ENCODE data around the gene STK11. TPM values are rescaled to one million over a fixed set of nuclear protein-coding genes. Genes with fewer than 3 reads are reported as not detected.
A peak's percentile ranks its signal among the peaks of the same experiment; 100 is the strongest.

STK11 gene
- total RNA-seq, 1 donor from 2014 or later: 27.4 TPM

GRCh38 chr19:1161716-1162115 lies 43.9 kb upstream of the STK11 start:
- no peak for DNase-seq (ENCODE audit: low spot score)
- no peaks in the 10 kb centered on the region for H3K9me3 Mint-ChIP-seq
- no peak overlapping the region for H3K9ac ChIP-seq
- no peaks in the 10 kb centered on the region for H3F3A ChIP-seq (ENCODE audit: low read depth)
- peaks cover 4% of the 10 kb centered on the region for H3K27me3 Mint-ChIP-seq (ENCODE audit: insufficient read depth, low read depth)
- no peak overlapping the region for H3K27ac Mint-ChIP-seq
- no peak for TF ChIP-seq EZH2phosphoT487 (IDR thresholded peaks at IDR 0.05)
- no peak for TF ChIP-seq EZH2 (IDR thresholded peaks at IDR 0.05)
- no peak for TF ChIP-seq CTCF (IDR thresholded peaks at IDR 0.05)
- no peaks in the 10 kb centered on the region for H3K9me3 ChIP-seq (ENCODE audit: low read depth)
- H3K27ac ChIP-seq: no peak overlapping the region
- no peaks in the 10 kb centered on the region for H3K36me3 ChIP-seq
- H3K4me3 ChIP-seq: no peak overlapping the region
- H3K4me1 ChIP-seq: peaks cover 5% of the 10 kb centered on the region
- H3K36me3 Mint-ChIP-seq: peaks cover 1% of the 10 kb centered on the region
- H3K79me2 ChIP-seq (ENCODE audit: low read depth): no peaks in the 10 kb centered on the region
- H3K4me2 ChIP-seq: no peak overlapping the region
- no peak overlapping the region for H3K4me3 Mint-ChIP-seq
- H3K4me1 Mint-ChIP-seq: peaks cover 3% of the 10 kb centered on the region
- no peaks in the 10 kb centered on the region for H3K27me3 ChIP-seq
- H2AFZ ChIP-seq (replicated peaks): no peak overlapping the region
- H4K20me1 ChIP-seq (ENCODE audit: low read depth): peaks cover 4% of the 10 kb centered on the region

- no peaks in the 10 kb centered on the region for H3K36me3 ChIP-seq
These were observed 42.9 kb upstream of the STK11 start for GRCh38 chr19:1162404-1163282.

GRCh38 chr19:1163283-1163933 lies 42.2 kb upstream of the STK11 start:
- Histone ChIP-seq H3K9me3 (ENCODE audit: low read depth) (no peaks in the 10 kb centered on the region), H3K4me2 (no peak overlapping the region), H4K20me1 (ENCODE audit: low read depth) (peaks cover 20% of the 10 kb centered on the region), H3K4me3 (no peak overlapping the region), H3K27me3 (no peaks in the 10 kb centered on the region), H3F3A (ENCODE audit: low read depth) (no peaks in the 10 kb centered on the region), H3K9ac (no peak overlapping the region), H3K36me3 (no peaks in the 10 kb centered on the region), H2AFZ (replicated peaks) (no peak overlapping the region), H3K4me1 (peaks cover 5% of the 10 kb centered on the region), H3K79me2 (ENCODE audit: low read depth) (peaks cover 10% of the 10 kb centered on the region), H3K27ac (no peak overlapping the region)
- TF ChIP-seq EZH2 (IDR thresholded peaks at IDR 0.05) (no peak), CTCF (IDR thresholded peaks at IDR 0.05) (no peak), EZH2phosphoT487 (IDR thresholded peaks at IDR 0.05) (no peak)
- peak overlapping the region; percentile 54 for H3K27ac Mint-ChIP-seq
- no peak for DNase-seq (ENCODE audit: low spot score)
- H3K4me1 Mint-ChIP-seq: peaks cover 3% of the 10 kb centered on the region
- H3K36me3 Mint-ChIP-seq: peaks cover 2% of the 10 kb centered on the region
- H3K27me3 Mint-ChIP-seq (ENCODE audit: insufficient read depth, low read depth): peaks cover 4% of the 10 kb centered on the region
- peak overlapping the region; percentile 62 for H3K4me3 Mint-ChIP-seq
- no peaks in the 10 kb centered on the region for H3K9me3 Mint-ChIP-seq

More at GRCh38 chr19:1162404-1163282, 42.9 kb upstream of the STK11 start:
- H3K27me3 Mint-ChIP-seq (ENCODE audit: insufficient read depth, low read depth): peaks cover 4% of the 10 kb centered on the region
- no peak for DNase-seq (ENCODE audit: low spot score)
- Histone ChIP-seq H3K79me2 (ENCODE audit: low read depth) (peaks cover 2% of the 10 kb centered on the region), H3K4me2 (no peak overlapping the region), H2AFZ (replicated peaks) (no peak overlapping the region), H3K4me3 (no peak overlapping the region), H3K4me1 (peaks cover 5% of the 10 kb centered on the region), H3K27me3 (no peaks in the 10 kb centered on the region), H4K20me1 (ENCODE audit: low read depth) (peaks cover 14% of the 10 kb centered on the region), H3K9ac (no peak overlapping the region), H3K9me3 (ENCODE audit: low read depth) (no peaks in the 10 kb centered on the region), H3K27ac (no peak overlapping the region), H3F3A (ENCODE audit: low read depth) (no peaks in the 10 kb centered on the region)
- H3K4me1 Mint-ChIP-seq: peaks cover 3% of the 10 kb centered on the region
- TF ChIP-seq EZH2phosphoT487 (IDR thresholded peaks at IDR 0.05) (no peak), CTCF (IDR thresholded peaks at IDR 0.05) (no peak), EZH2 (IDR thresholded peaks at IDR 0.05) (no peak)
- no peaks in the 10 kb centered on the region for H3K9me3 Mint-ChIP-seq
- H3K4me3 Mint-ChIP-seq: peak overlapping the region; percentile 62
- H3K27ac Mint-ChIP-seq: peak overlapping the region; percentile 54
- H3K36me3 Mint-ChIP-seq: peaks cover 2% of the 10 kb centered on the region
